ENCODE measurements around the gene SIM1. TPM values are rescaled to one million over a fixed set of nuclear protein-coding genes. Genes with fewer than 3 reads are reported as not detected.

Gene SIM1, protein sequence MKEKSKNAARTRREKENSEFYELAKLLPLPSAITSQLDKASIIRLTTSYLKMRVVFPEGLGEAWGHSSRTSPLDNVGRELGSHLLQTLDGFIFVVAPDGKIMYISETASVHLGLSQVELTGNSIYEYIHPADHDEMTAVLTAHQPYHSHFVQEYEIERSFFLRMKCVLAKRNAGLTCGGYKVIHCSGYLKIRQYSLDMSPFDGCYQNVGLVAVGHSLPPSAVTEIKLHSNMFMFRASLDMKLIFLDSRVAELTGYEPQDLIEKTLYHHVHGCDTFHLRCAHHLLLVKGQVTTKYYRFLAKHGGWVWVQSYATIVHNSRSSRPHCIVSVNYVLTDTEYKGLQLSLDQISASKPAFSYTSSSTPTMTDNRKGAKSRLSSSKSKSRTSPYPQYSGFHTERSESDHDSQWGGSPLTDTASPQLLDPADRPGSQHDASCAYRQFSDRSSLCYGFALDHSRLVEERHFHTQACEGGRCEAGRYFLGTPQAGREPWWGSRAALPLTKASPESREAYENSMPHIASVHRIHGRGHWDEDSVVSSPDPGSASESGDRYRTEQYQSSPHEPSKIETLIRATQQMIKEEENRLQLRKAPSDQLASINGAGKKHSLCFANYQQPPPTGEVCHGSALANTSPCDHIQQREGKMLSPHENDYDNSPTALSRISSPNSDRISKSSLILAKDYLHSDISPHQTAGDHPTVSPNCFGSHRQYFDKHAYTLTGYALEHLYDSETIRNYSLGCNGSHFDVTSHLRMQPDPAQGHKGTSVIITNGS
- total RNA-seq, result 10 to 100 TPM; 14.0 to 29.5 (median 20.4) TPM

DNA sequence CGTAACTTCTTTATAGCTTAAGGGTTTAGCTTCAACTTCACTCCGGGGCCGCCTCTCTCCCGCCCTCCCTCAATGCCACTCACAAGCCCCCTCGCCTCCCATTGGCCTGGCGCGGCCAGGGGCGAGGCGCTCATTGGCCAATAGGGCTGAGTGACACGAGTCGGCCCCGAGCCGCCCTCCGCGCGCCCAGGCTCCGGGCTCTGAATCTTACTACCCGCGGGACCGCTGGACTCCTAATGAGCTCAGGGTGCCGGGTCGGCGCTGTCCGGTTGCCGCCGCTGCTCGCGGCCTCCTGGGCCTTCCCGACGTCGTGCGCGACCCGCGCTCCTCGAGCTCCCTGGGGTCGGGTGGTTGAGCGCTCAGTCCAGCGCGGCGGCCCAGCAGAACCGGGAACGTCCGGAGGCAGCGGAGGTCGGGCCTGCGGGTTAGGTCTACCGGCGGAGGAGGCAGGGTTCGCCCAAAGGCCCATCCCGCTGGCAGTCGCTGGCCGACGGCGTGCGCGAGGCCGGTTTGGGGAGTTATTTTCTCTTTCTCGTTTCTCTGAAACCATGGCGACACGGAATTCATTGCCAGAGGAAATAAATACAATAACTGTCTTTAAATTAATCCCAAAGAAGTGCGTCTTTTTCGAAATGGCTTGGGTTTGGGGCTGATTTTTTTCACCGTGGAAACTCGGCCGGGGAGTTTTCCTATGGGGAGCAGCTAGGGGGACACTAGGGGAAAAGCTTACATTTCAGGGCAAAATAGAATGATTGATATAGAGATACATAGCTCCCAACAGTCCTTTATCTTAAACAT lies at the start of gene SIM1:
Gene SIM1, minus strand, starts transcription at position 19 of the 798 bp plus-strand sequence. CDS start 1,453 bp downstream, outside the sequence.
- TF ChIP-seq, protein P1, sequence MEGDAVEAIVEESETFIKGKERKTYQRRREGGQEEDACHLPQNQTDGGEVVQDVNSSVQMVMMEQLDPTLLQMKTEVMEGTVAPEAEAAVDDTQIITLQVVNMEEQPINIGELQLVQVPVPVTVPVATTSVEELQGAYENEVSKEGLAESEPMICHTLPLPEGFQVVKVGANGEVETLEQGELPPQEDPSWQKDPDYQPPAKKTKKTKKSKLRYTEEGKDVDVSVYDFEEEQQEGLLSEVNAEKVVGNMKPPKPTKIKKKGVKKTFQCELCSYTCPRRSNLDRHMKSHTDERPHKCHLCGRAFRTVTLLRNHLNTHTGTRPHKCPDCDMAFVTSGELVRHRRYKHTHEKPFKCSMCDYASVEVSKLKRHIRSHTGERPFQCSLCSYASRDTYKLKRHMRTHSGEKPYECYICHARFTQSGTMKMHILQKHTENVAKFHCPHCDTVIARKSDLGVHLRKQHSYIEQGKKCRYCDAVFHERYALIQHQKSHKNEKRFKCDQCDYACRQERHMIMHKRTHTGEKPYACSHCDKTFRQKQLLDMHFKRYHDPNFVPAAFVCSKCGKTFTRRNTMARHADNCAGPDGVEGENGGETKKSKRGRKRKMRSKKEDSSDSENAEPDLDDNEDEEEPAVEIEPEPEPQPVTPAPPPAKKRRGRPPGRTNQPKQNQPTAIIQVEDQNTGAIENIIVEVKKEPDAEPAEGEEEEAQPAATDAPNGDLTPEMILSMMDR (IDR thresholded peaks at IDR 0.05; ENCODE audit: low read depth), result no peak

DNA sequence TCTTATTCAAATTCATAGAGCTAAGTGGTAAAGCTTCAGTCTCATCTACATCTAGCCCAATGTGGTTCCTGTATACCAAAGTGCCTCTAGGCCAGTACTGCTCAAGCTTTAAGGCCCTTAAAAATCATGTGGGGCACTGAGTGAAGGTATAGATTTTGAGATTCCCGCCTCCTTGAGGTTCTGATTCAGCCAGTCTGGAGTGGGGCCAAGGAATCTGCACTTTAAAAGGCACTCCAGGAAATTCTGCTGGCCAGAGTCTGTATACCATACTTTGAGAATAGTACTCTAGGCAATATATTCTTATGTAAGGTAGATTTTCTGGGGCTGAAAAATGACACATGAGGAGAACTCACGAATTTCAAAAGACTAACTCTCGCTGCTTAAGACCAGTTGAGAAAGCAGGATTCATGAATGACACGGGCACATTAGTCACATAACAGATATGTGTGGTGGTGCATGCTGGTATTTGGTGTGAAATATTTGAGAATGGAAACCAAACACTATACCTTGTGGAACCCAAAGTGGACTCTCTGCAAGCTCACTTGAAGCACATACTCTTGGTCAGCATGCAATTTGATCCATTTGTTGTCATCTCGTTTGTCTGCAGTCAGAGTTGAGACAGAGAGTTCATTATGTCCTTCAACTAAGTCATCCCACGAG lies 47.6 kb upstream of the SIM1 start:
- TF ChIP-seq, protein P1 (IDR thresholded peaks at IDR 0.05; ENCODE audit: low read depth), result no peak

DNA sequence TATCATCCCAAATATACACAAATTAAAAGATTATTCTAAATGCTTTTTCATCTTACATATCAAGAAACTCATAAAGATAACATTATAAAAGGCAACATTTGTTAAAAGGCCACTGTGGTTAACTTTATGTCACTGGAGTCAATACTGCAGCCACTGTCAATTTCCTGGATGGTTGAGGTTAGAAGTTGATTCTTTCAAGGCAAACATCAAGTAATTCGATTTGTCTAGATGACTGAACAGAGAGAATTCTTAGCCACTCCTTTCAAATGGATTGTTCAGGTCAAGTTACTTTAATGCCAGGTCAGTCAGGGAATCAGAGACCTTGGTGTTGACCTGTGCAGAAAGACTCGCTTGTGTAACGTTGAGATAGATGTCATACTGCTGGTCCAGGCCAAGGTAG lies 44.4 kb upstream of the SIM1 start:
- TF ChIP-seq, protein P1 (IDR thresholded peaks at IDR 0.05; ENCODE audit: low read depth), result no peak

DNA sequence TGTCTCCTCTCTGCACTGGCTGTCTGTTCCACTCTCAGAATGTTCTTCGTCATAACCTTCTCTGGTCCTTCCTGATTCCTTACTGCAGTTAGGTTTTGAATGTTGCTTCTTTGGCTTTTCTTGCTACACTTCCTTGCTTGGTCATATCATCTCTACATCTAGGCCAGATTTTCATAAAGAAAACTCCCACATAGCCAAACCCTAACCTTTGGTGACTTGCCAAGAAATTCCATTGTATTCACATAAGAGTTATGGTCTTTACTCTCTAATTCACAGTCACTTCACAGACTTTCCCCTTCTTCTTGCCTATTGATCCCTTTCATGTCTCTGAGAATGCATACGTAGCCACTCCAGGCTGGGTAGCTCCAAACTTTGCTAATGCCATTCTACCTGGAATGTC lies 41.9 kb upstream of the SIM1 start:
- TF ChIP-seq, protein P1 (IDR thresholded peaks at IDR 0.05; ENCODE audit: low read depth), result no peak

DNA sequence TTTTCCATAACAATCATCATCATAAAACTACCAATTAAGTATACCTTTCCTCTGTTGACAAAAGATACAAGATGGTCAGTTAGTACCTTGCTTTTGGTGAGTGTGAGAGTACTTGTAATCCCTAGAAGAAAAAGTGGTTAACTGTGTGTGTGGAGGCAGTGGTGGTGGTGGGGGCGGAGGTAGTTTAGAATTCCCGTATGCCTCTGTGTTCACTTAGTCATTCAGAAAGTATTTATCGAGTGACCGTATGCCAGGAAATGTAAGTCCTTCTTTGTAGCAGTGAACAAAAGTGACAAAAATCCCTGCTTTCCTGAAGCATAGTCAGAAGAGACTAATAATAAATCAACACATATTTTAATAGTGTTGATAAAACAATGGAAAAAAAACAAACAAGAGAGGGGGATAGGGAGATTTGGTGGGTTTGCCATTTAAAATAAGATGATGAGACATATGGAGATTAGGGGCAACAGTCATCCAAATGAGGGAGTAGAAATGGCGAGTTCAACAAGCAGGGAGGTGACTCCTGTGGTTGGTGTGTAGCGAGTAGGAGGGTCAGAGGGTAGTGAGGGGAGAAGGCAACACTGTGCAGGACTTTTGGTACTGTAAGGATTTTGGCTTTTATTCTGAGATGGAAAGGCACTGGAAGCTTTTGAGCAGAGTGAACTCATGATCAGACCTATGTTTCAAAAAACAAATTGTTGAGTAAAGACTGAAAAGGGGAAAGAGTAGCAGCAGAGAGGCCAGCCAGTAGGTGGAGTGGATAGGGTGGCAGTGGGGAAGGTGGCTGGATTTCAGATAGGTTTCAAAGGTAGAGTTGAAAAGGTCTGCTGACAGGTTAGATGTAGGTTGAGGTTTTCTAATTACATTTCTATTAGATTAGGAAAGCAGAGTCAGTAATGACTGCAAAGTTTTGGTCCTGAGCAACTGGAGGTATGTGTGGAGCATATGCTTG lies 40.3 kb upstream of the SIM1 start:
- TF ChIP-seq, protein P1 (IDR thresholded peaks at IDR 0.05; ENCODE audit: low read depth), result no peak

DNA sequence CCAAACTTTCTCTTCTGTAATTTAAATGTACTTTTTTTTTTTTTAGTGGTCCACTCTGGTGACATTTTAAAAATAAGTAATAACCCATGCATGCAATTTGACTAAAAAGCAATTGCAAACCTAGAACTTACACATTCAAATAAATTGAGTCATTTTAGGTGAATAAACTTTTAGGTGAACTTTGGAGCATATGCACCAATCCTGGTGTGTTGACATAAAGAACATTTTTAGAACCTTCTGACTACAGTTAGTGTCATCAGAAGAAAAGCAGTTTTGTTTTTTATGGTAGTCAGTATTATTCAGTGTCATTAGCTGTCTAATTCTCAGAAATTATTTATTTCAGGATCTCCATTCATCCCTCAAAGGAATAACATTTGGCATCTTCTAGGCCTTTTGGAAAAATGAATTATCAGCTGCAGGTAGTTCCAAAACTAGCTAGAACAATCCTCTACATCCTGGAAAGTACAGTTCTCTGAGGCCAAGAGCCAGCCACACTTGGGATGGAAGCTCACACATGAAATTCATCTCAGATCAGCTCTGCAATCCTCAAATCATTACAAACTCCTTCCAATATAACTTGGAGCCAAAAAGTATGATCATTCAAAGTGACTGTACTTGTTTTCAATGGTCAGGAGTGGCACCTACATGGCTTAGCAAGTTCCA lies 38.5 kb upstream of the SIM1 start:
- TF ChIP-seq, protein P1 (IDR thresholded peaks at IDR 0.05; ENCODE audit: low read depth), result no peak
